Measurements from ENCODE around the gene PARD6B.

- no peak for TF ChIP-seq CTCF (IDR thresholded peaks at IDR 0.05 in 8 of 11, conservative IDR thresholded peaks at IDR 0.05 in 3 of 11)
- TF ChIP-seq POLR2AphosphoS5 (IDR thresholded peaks at IDR 0.05) = no peak
Observed at GRCh38 chr20:50756447-50756846, 25.1 kb downstream of the PARD6B start.

All from spleen (tissue), 7 donors.